CD4-positive, alpha-beta T cell (primary cell): Measurements from ENCODE around the gene SLC38A5. TPM values are rescaled to one million over a fixed set of nuclear protein-coding genes. Genes with fewer than 3 reads are reported as not detected.
"Not testable (repeated sequence)": the region's sequence is repeated elsewhere in the genome, so short reads cannot be mapped to it uniquely, and the experiment has no call there.

ENCODE experiments used
- ATAC-seq: fragments of 200-7000 bp; cut with Tn5 transposase; one replicate; pipeline ENCODE4 v1.10.0; 2022; ENCODE audit warnings: mild to moderate bottlenecking; ENCODE audit not compliant: poor library complexity
- CTCF ChIA-PET: fragments of 350-600 bp; sonication (Branson Sonifier 250); formaldehyde crosslinking; loops from one replicate; lab custom pipeline; 2021; ENCODE audit warnings: antibody characterized with exemption, inconsistent platforms; lab: Charles Lee
- POLR2A ChIA-PET: fragments of 350-600 bp; sonication (Branson Sonifier 250); formaldehyde crosslinking; loops from one replicate; lab custom pipeline; 2021; ENCODE audit warnings: antibody characterized with exemption, inconsistent platforms; lab: Charles Lee
- DNase-seq, 14 experiments: peaks; one replicate each; pipeline ENCODE4 v3.0.0-alpha.2; 2013 to 2020; ENCODE audit warnings: mixed read lengths in 2 of 14
- H3K27ac ChIP-seq, 2 donors: one replicate each; pipeline versions ENCODE4 v1.5.1 to v1.7.0; 2013; ENCODE audit warnings: low read length in 2 of 2, low read depth in 1 of 2, mild to moderate bottlenecking in 1 of 2
- H3K27me3 ChIP-seq, 2 experiments: 1 replicate in 1 of 2; 2 replicates in 1 of 2; pipeline versions ENCODE4 v1.6.1 to v1.7.0; 2013; ENCODE audit warnings: low read length in 2 of 2, control low read depth in 1 of 2, mild to moderate bottlenecking in 1 of 2, moderate library complexity in 1 of 2; ENCODE audit not compliant: insufficient read depth in 2 of 2, control insufficient read depth in 1 of 2
- H3K36me3 ChIP-seq: one replicate; pipeline ENCODE4 v1.6.1; 2013; ENCODE audit warnings: low read length, control low read depth; ENCODE audit not compliant: insufficient read depth
- H3K4me1 ChIP-seq: one replicate; pipeline ENCODE4 v1.6.1; 2013; ENCODE audit warnings: low read length, control low read depth; ENCODE audit not compliant: insufficient read depth
- H3K4me3 ChIP-seq: one replicate; pipeline ENCODE4 v1.5.1; 2013; ENCODE audit warnings: mild to moderate bottlenecking, low read length, moderate library complexity
- H3K9me3 ChIP-seq, 2 experiments: 1 replicate in 1 of 2; 2 replicates in 1 of 2; pipeline versions ENCODE4 v1.6.1 to v1.7.0; 2013; ENCODE audit warnings: low read length in 2 of 2, mild to moderate bottlenecking in 2 of 2, control low read depth in 1 of 2, moderate library complexity in 1 of 2; ENCODE audit not compliant: control insufficient read depth in 1 of 2, insufficient read depth in 1 of 2
- H3K27ac Mint-ChIP-seq: one replicate; pipeline ENCODE4 v1.8.0; 2020; ENCODE audit warnings: mixed read lengths
- H3K27me3 Mint-ChIP-seq: one replicate; pipeline ENCODE4 v1.8.0; 2021; ENCODE audit warnings: mixed read lengths
- H3K36me3 Mint-ChIP-seq: one replicate; pipeline ENCODE4 v1.8.0; 2021; ENCODE audit warnings: low read depth, mixed read lengths
- H3K4me1 Mint-ChIP-seq: one replicate; pipeline ENCODE4 v1.8.0; 2021; ENCODE audit warnings: low read depth, mixed read lengths
- H3K4me3 Mint-ChIP-seq: one replicate; pipeline ENCODE4 v1.8.0; 2020; ENCODE audit warnings: mild to moderate bottlenecking, mixed read lengths
- H3K9me3 Mint-ChIP-seq: one replicate; pipeline ENCODE4 v1.8.0; 2020; ENCODE audit warnings: mixed read lengths
- intact Hi-C, 2 experiments: fragments of 100-400 bp; cut with DNase I in 1 of 2; cut with micrococcal nuclease in 1 of 2; formaldehyde crosslinking; loops; one replicate each; pipeline versions ENCODE4 v1.15.1 to v1.9.0; 2023 to 2025; cut with DNase I, micrococcal nuclease
- polyA plus RNA-seq, 2 donors: library from polyadenylated mRNA; unstranded; fragments of 120-200 nt; gene quantifications; one replicate each; pipeline ENCODE4 v1.2.1, GENCODE V29; 2013
- total RNA-seq, 174 experiments: library from RNA in 2 of 174; stranded (reverse) in 2 of 174; gene quantifications; one replicate each; pipeline ENCODE4 v1.2.3 and lab custom pipeline; 2021 to 2026
- TF ChIP-seq, protein P1 (sequence below): fragments of 200-600 bp; IDR thresholded peaks from one replicate; pipeline ENCODE4 v1.8.0; 2022; ENCODE audit warnings: antibody characterized with exemption, mild to moderate bottlenecking

SLC38A5 gene
- total RNA-seq (1 to 10 TPM; 7.0 to 8.3 TPM), total RNA-seq (lab: John Stamatoyannopoulos, UW) (5.4 to 213 (median 16.1) reads per million in 172 experiments)
- 14.3 TPM for polyA plus RNA-seq (2013, experiment 1 of 2)
- 19.9 TPM for polyA plus RNA-seq (2013, experiment 2 of 2)

- POLR2A ChIA-PET, result no interaction called here
- no peak for ATAC-seq
- Histone ChIP-seq H3K4me1 (peaks cover 28% of the 10 kb centered on the region), H3K36me3 (peaks cover 4% of the 10 kb centered on the region), H3K4me3 (peak within 1 kb of the TSS; percentile 73), H3K27ac (no peak within 1 kb of the TSS), H3K9me3 (no peaks in the 10 kb centered on the region), H3K27me3 (no peaks in the 10 kb centered on the region)
- H3K27me3 Mint-ChIP-seq, result no peaks in the 10 kb centered on the region
- peaks cover 9% of the 10 kb centered on the region for H3K36me3 Mint-ChIP-seq
- peak within 1 kb of the TSS; percentile 94 for H3K4me3 Mint-ChIP-seq
- CTCF ChIA-PET, result no interaction called here
- peaks cover 36% of the 10 kb centered on the region for H3K4me1 Mint-ChIP-seq
- peak within 1 kb of the TSS; percentile 75 for H3K27ac Mint-ChIP-seq
- TF ChIP-seq, protein P1, sequence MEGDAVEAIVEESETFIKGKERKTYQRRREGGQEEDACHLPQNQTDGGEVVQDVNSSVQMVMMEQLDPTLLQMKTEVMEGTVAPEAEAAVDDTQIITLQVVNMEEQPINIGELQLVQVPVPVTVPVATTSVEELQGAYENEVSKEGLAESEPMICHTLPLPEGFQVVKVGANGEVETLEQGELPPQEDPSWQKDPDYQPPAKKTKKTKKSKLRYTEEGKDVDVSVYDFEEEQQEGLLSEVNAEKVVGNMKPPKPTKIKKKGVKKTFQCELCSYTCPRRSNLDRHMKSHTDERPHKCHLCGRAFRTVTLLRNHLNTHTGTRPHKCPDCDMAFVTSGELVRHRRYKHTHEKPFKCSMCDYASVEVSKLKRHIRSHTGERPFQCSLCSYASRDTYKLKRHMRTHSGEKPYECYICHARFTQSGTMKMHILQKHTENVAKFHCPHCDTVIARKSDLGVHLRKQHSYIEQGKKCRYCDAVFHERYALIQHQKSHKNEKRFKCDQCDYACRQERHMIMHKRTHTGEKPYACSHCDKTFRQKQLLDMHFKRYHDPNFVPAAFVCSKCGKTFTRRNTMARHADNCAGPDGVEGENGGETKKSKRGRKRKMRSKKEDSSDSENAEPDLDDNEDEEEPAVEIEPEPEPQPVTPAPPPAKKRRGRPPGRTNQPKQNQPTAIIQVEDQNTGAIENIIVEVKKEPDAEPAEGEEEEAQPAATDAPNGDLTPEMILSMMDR, result no peak
- DNase-seq, result no peak
- intact Hi-C loops, result loop anchor here in 1 of 2 experiments (10.0 kb wide), 2 partner anchors 105 to 815 kb away; partner anchors contain the start of genes ELK1, RBM3 and UXT
- H3K9me3 Mint-ChIP-seq, result no peaks in the 10 kb centered on the region
Observed at GRCh38 chrX:48470110-48470832, at the start of gene SLC38A5. SLC38A5 (minus strand) TSS chrX:48470260; CDS start chrX:48467924, 2,336 bp downstream.

DNA sequence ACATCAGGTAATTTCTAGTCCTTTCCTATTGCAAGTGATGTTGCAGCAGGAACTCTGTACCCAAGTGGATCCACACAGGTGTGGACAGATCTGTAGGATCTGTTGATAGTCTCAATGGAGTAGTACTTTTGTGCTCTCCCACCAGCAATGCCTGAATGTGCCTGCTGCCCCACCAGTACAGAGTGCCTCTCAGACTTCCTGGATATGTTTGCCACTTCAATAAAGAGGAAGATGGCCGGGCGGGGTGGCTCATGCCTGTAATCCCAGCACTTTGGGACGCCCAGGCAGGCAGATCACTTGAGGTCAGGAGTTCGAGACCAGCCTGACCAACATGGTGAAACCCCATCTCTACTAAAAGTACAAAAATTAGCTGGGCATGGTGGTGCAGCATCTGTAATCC lies 49.4 kb upstream of the SLC38A5 start:
- H3K9me3 Mint-ChIP-seq, H3K27me3 Mint-ChIP-seq, H3K36me3 ChIP-seq, ATAC-seq, intact Hi-C loops, H3K4me3 Mint-ChIP-seq, H3K27ac ChIP-seq, H3K4me3 ChIP-seq, CTCF ChIA-PET, H3K9me3 ChIP-seq, H3K27me3 ChIP-seq: not testable (repeated sequence)
- peaks cover 32% of the 10 kb centered on the region for H3K4me1 Mint-ChIP-seq
- POLR2A ChIA-PET, result interaction anchor here (2.0 kb wide), 1 partner anchor 20 kb away, joined by 7 read pairs; the partner anchor contains the start of gene TBC1D25
- H3K36me3 Mint-ChIP-seq, result peaks cover 25% of the 10 kb centered on the region
- peak overlapping the region; percentile 89 for H3K27ac Mint-ChIP-seq
- peaks cover 41% of the 10 kb centered on the region for H3K4me1 ChIP-seq
- DNase-seq, result peak in 1 of 14 experiments; percentile 8

- POLR2A ChIA-PET, result no interaction called here
- H3K27ac Mint-ChIP-seq, result no peak overlapping the region
- Histone ChIP-seq H3K36me3 (peaks cover 6% of the 10 kb centered on the region), H3K27ac (no peak overlapping the region), H3K4me1 (peaks cover 26% of the 10 kb centered on the region), H3K9me3 (no peaks in the 10 kb centered on the region), H3K27me3 (no peaks in the 10 kb centered on the region), H3K4me3 (no peak overlapping the region)
- peak in 2 of 14 experiments; percentile 28 to 38 for DNase-seq
- H3K27me3 Mint-ChIP-seq, result no peaks in the 10 kb centered on the region
- H3K4me3 Mint-ChIP-seq, result no peak overlapping the region
- H3K36me3 Mint-ChIP-seq, result peaks cover 34% of the 10 kb centered on the region
- ATAC-seq, result no peak
- TF ChIP-seq, protein P1, result no peak
- peaks cover 30% of the 10 kb centered on the region for H3K4me1 Mint-ChIP-seq
- no peaks in the 10 kb centered on the region for H3K9me3 Mint-ChIP-seq
- CTCF ChIA-PET, result interaction anchor here (0.7 kb wide), 1 partner anchor 993 kb away, joined by 3 read pairs; no protein-coding TSS in a partner anchor
- intact Hi-C loops, result no loop called here
Observed at GRCh38 chrX:48516987-48517386, 46.9 kb upstream of the SLC38A5 start.
